ENCODE data around the gene VWCE. TPM values are rescaled to one million over a fixed set of nuclear protein-coding genes. Genes with fewer than 3 reads are reported as not detected.

VWCE gene, protein sequence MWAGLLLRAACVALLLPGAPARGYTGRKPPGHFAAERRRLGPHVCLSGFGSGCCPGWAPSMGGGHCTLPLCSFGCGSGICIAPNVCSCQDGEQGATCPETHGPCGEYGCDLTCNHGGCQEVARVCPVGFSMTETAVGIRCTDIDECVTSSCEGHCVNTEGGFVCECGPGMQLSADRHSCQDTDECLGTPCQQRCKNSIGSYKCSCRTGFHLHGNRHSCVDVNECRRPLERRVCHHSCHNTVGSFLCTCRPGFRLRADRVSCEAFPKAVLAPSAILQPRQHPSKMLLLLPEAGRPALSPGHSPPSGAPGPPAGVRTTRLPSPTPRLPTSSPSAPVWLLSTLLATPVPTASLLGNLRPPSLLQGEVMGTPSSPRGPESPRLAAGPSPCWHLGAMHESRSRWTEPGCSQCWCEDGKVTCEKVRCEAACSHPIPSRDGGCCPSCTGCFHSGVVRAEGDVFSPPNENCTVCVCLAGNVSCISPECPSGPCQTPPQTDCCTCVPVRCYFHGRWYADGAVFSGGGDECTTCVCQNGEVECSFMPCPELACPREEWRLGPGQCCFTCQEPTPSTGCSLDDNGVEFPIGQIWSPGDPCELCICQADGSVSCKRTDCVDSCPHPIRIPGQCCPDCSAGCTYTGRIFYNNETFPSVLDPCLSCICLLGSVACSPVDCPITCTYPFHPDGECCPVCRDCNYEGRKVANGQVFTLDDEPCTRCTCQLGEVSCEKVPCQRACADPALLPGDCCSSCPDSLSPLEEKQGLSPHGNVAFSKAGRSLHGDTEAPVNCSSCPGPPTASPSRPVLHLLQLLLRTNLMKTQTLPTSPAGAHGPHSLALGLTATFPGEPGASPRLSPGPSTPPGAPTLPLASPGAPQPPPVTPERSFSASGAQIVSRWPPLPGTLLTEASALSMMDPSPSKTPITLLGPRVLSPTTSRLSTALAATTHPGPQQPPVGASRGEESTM
- under 0.01 and 0.57 TPM in 2 replicates for total RNA-seq

DNA sequence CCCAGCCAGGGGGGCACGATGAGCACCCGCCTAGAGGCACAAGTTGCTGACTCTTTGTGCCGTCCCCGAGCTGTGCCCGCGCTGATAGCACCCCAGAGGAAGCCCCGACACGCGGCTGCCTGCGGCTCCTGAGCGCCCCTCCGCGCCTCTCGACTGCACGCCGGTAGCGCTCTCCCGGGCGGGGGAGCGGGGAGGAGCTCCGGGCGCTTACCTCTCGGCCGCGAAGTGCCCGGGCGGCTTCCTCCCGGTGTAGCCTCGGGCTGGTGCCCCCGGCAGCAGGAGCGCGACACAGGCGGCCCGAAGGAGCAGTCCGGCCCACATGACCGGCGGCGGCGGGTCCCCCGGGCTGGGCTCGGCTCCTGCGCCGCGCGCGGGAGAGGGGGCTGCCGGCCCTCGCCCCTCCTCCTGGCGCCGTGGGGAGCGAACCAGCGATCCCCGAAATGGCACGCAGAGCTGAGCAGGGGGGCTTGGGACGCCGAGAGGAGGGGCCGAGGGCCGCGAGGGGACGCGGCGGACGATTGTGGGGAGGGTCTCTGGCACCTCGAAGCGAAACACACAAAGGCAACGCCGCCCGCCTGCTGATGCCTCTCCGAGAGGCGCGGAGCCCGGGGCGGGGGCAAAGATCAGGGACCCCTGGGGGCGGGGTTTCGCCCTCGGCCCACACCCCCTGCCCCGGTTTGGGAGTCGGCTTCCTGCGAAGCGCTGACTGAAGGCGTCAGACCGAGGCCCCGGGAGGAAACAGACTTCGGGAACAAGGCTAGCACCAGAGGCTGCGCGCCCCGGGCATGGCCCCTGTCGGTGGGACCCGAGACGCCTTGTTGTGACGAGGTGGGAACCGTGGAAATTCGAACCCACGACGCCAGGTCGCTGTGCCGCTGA lies at the start of gene VWCE:
Gene VWCE, minus strand, starts transcription at position 600 of the 879 bp plus-strand sequence. Its CDS starts 279 bp downstream, at position 321.

DNA sequence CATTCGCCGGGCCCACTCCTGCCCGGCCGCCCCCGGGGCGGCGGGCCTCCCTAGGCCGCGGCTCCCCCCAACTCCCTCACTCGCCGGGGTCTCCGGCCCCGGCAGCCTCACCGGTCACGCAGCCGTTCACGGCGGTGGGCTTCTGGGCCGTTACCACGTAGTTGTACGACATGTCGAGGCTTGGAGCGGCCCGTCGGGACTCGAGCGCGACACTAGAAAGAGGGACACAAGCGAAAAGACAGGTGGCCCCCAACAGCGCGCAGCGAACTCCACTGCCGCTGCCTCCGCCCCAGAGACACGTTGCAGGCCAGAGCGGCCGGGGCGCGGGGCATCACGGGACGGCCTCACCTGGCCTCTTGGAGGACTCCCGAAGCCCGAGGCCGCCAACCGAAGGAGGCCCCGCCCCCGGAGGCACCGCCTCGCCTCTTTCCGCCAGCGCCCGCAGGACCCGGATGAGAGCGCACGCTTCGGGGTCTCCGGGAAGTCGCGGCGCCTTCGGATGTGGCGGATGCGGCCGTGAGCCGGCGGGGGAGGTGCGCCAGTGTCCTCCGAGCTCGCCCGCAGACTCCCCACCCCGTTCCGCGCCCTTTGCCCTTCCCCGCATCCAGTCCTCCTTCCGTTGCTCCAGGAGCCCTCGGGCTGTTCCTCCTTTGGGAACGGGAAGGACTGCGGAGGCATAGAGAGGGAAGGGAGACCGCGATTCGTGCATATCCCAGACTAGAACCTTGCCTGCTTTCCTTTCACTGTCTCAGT lies 37.9 kb upstream of the VWCE start, which contains the start of the genes DDB1 and TKFC:
Gene DDB1, minus strand, starts transcription at position 309 of the 753 bp plus-strand sequence. Its CDS starts 137 bp downstream, at position 172.
Gene TKFC, plus strand, starts transcription at position 432 of the 753 bp plus-strand sequence. CDS start 1,501 bp downstream, outside the sequence.

GRCh38 chr11:61240875-61241274 lies 54.2 kb downstream of the VWCE start, which contains the start of gene PGA5:
PGA5 (plus strand) TSS chr11:61241175; CDS start chr11:61241227, 52 bp downstream.

DNA sequence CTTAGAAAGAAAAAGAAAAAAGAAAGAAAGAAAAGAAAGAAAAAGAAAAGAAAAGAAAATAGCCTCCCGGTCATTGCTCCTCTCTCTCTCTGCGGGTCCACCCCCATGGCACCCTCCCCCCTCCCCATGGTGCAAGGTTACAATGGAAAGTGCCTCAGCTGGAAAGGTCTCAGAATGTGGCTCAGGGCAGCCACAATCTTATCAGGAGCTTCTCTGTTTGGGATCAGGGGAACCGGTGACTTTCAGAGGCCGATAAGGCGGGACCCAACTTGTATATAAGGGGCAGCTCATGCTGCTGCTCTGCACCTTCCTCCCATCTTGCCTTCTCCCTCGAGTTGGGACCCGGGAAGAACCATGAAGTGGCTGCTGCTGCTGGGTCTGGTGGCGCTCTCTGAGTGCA lies 73.1 kb downstream of the VWCE start, which contains the start of gene PGA4:
Gene PGA4, plus strand, starts transcription at position 301 of the 400 bp plus-strand sequence. Its CDS starts 54 bp downstream, at position 355.

Other genes with a start within 250 kb of the VWCE start
- gene CD5, start 192.8 kb downstream of the VWCE start, total RNA-seq, result not detected in 2 replicates
- 12.0 and 13.2 TPM in 2 replicates for gene VPS37C, start 133.9 kb downstream of the VWCE start, total RNA-seq
- not detected in 2 replicates for gene PGA3, start 91.8 kb downstream of the VWCE start, total RNA-seq
- not detected in 2 replicates for gene PGA4, start 73.0 kb downstream of the VWCE start, total RNA-seq
- not detected in 2 replicates for gene PGA5, start 54.1 kb downstream of the VWCE start, total RNA-seq
- gene DDB1, start 37.8 kb upstream of the VWCE start, total RNA-seq, result 186 and 202 TPM in 2 replicates
- gene TKFC, start 37.9 kb upstream of the VWCE start, total RNA-seq, result 27.5 and 32.1 TPM in 2 replicates
- gene CYB561A3, start 66.6 kb upstream of the VWCE start, total RNA-seq, result 36.2 and 108 TPM in 2 replicates
- 17.1 and 35.9 TPM in 2 replicates for gene TMEM138, start 67.1 kb upstream of the VWCE start, total RNA-seq
- gene TMEM216, start 97.3 kb upstream of the VWCE start, total RNA-seq, result 7.9 and 11.4 TPM in 2 replicates
- gene CPSF7, start 134.7 kb upstream of the VWCE start, total RNA-seq, result 15.0 and 24.6 TPM in 2 replicates
- 23.9 and 28.0 TPM in 2 replicates for gene SDHAF2, start 134.8 kb upstream of the VWCE start, total RNA-seq
- under 0.01 TPM in 1 of 2 replicates, not detected in the other for gene LRRC10B, start 213.4 kb upstream of the VWCE start, total RNA-seq